HG02610 (cell line): ENCODE results near the gene TGFA.

Source experiments
- ATAC-seq: cut with Tn5 transposase; IDR thresholded peaks from one replicate; pipeline ENCODE4 v1.9.1; 2021; ENCODE audit warnings: mild to moderate bottlenecking, moderate library complexity; ENCODE audit not compliant: unreplicated experiment

TGFA gene

DNA sequence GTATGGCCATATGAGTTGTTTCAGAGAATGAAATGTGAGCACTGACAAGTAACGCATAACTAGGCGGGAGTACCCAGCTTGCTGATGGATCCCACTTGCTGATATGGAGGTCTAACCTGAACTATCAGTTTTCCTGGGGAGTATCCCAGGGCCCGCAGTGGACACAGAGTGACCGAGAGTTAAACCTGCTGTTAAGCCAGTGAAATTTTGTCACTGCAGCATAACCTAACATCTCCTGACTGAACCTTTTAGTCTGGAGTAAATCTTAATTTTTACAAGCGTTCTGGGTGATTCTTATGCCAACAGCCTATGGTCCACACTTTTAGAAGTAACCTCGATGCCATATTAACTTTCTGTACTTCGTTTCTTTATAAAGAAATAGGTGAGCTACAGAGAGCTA, 54.4 kb downstream of the TGFA start:
- no peak for ATAC-seq

DNA sequence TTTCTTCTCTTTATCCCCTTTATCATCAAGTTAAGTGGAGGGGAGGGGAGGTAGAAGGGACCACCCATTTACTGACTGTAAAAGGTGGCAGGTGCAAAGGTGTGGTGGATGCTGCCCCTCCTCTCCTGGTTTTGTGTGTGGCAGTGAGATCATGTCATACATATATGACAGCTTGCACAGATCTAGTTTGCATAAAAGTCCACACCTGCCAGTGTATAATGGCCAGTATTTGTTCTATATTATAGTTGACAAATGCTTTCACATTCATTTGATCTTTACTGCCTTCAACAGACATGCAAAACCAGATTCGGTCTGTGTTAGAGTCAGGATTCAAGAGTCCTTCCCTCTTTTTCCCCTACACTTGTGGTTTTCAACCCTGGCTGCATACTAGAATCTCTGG, 55.1 kb downstream of the TGFA start:
- no peak for ATAC-seq

DNA sequence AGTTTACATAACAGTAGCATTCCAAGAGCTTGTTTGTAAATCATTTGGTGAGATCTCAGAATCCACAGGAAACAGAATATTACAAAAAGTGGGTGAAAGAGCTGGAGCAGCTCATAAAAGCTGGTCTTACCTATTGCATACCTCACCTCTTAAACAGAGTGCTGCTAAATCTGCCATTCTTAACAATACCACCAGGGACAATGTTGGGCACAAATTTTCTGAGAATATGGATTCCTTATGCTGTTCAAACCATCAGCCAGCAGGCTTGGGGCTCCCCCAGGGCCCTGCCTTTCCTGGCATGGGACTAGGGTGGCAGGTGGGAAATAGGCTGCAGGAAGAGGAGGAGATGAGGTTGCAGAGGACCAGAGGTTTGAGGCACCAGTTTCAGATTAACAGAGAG, 55.6 kb downstream of the TGFA start:
- no peak for ATAC-seq

DNA sequence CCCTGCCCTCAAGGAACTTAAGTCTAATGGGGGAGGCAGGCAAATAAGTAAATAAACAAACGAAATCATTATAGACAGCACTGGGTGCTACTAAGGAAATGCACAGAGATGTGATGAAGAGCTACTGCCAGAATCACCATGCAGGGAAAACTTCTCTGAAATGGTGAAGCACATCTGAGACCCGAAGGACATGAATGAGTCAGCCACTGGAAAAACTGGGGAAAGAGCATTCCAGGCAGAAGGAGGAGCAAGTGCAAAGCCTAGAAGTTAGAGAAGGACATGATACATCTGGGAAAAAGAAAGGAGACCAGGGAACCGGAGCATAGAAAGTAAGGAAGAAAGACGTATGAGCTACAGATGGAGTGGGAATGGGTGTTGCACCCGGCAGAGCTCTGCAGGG, 56.8 kb downstream of the TGFA start:
- ATAC-seq, result no peak

DNA sequence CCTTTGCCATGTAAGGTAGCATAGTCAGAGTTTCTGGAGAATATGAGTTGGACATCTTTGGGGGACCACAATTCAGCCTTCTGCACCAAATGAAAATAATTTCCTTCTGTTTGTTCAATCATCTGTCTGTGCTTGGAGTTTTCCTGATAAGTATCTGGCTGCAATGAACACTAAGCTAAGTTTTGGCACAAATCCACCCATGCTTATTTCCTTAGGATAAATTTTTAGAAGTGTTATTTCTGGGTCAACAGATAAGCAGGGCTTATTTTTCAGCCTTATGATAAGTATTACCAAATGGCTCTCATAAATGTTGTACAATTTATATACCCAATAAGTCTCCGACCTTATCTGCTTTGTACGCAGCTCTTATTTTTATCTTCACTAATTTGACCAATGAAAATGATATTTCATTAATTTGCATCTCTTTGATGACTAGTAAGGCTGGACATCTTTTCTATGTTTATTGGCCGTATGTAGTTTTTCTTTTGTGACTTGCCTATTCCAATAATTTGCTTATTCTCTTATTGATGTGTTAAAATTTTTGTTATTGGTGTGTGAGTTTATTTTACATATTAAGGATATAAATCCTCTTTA, 59.2 kb downstream of the TGFA start:
- ATAC-seq, result no peak

DNA sequence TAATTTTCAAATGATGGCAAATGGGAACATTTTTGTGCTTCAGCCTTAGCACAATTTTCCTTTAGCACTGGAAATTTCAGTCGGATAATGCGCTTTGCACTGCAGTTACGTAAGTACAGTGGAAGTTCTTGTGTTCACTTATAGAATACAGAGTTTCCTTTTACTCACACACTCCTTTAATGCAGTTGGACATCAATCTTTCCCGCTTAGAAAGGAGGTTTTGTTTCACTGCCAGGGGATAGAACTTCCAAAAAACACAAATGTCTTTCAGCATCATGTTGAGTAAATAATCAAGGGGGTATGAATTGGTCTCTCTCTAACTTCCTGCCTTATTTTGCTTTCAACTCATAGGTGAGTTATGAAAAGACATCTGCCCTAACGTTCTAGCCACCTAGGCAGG, 63.2 kb downstream of the TGFA start:
- no peak for ATAC-seq

DNA sequence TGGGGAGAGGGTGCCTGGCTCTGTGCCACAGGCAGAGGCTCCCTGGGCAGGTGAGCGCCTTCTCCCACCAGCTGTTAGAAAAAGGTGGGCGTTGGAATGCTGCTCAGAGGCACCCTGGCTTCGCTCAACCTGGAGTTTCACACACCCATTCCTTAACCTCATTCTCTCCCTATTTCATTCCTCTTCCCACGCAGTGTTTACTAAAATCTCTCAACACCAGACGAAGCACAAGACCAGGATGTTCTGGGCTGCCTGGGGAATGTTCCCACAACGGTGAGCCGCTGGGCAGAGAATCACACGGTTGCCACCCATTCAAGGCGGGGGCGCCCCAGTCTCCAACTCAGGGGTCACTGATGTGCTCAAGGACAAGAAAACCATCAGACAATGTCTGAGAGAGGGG, 64.5 kb downstream of the TGFA start:
- ATAC-seq, result no peak

DNA sequence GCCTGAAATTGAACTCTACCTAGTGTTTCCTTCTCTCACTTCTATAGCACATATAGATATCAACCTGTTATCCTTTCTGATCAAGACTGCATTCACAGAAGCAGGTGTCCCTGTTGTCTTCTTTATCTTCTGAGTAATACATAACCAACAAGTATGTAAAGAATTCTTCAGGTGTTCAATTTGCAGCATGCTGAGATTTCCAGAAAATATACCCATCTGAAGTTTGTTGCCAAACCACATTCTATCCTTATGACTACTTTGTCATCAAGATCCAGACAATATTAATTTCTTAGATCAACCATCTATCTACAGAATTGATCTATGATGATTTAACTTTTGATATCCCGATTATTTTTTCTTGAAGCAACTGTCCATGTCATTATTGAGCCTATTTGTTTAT, 69.5 kb downstream of the TGFA start:
- ATAC-seq, result no peak

DNA sequence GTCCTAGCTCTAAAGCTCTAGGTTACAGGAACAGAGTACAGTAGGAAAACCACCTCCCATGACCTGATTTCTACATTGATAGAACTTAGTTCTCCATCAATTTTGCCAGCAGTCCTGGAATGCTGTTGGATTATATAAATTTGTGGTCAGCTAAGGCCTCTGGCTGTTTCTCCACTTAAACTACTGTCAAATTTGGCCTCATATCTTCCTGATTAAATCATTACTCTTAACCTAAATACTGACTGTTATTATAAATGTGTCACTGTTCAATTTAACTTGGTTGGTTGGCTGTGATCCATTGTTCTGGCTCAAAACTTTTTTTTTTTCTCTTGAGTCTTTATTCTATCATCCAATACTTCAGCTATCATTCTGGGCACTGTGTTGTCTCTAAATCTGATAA, 71.2 kb downstream of the TGFA start:
- ATAC-seq, result no peak

DNA sequence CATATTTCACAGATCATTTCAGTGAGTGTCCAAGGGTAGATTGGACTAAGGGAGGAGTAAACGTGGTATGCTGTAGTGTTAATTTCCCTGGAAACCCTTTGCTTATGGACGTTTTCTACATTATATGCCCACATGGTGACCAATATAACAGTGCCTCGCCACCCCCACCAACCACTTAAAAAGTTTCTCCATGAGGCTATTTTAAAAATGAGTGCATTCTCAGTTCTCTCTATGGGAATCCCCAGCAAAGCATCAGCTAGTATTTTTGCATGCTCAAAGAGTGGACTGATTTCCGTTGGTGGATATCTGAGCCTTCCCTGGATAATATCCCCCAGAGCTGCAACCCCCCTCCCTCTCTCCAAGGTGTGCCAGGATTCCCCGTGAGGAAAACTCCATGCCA, 73.2 kb downstream of the TGFA start:
- ATAC-seq, result no peak

DNA sequence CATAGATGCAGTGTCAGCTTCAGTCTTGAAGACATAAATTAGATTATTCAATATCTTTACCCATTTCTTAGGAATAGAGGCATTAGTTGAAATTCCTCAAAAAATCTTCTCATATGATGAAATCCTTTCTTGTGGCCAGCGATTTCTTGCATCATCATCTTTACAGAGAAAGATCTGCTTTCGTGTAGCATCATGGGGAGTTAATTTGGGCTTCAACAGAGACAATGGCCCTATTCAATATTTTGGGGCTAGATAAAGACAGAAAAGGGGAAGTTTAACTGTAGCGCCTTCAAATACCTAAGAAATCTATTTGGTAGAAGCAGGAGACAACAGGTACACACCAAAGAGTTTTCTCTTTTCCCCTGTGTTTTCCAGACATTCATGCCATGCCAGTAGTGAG, 73.8 kb downstream of the TGFA start:
- no peak for ATAC-seq

DNA sequence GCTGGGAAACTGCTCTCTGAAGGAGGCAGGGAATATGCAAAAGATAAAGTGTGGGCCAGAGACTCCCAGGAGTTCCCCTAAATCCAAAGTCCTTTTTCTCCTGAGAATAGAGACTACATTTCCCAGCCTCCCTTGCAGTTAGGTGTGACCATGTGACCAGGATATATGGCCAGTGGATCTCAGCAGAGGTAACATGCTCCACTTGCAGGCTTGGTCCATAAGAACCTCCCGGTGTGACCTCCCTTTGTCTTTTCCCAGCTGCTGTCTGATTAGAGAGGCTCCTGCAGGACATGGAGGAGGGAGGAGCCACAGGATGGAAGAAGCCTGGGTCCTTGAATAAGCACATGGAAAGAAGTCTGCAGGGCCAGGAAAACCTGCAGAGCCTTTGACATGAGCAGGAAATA, 76.2 kb downstream of the TGFA start:
- ATAC-seq, result no peak

DNA sequence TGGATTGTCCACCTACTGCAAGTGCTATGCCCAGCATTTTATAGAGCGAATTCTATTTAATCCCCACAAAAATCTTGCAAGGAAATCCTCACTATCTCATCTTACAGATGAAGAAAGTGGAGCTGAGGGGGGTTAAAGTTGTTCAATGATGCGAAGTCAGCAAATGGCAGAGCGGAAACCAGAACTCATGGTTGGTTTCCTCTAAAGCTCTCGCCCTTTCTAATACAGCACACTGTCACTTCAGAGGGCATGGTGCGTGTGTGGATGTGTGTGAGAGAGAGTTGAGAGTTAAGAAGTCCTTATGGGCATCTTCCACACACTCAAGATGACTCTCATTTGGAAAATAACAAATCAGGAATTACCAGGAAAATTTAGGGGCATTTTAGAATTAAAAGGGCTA, 78.4 kb downstream of the TGFA start:
- no peak for ATAC-seq

DNA sequence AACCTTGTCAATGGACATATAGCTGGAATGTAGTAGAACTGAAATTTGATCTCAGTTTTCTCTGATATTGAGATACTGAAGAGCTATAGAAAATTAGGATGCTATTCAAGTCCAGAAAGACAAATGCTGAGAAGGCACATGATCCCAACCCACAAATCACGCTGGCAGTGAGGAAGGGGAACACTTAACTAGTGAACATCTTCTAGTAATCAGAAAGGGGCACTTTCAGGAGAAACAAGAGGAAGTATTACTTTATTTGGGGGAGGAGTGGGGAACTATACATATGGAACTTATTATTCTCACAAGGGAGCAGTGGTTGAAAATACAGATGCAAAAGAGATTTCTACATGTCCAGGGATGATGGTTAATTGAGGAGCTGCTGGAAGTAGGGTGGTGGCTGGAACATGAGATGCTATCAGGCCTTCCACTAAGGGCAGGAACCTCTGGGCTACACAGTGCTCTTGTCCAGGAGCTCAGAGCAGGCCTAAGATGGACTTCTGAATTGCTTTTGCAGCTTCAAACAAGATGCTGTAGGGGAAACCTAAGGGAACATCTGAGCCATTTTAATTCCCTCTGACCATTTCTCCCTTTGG, 79.3 kb downstream of the TGFA start:
- ATAC-seq, result no peak

DNA sequence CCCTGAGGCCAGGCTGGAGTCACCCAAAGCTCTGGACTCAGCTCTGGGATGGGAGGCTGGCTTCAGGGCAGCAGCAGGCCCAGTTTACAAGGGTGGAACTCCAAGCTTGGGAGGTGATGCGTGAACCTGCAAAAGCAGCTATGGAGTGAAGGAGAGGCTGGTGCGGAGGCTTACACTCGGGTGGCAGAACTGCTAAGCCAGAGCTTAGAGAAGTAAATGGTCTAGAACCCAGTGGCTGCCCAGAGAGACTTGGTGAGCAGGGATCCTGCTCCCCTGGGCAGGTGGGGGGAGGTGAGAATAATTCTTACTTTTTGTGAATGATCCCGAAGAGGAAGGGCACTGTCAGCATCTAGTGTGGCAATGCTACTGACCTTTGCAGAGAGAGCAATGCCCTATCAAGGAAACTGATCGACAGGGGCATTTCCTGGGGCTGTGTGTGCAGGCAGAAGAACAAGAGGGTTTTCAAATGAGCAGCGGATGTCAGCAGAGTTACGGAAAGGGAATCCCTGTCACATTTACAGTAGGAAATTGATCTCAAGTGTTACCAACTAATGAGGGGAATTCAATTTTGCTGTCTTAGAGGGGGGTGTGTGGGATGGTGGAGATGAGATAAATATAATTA, 80.4 kb downstream of the TGFA start:
- no peak for ATAC-seq

DNA sequence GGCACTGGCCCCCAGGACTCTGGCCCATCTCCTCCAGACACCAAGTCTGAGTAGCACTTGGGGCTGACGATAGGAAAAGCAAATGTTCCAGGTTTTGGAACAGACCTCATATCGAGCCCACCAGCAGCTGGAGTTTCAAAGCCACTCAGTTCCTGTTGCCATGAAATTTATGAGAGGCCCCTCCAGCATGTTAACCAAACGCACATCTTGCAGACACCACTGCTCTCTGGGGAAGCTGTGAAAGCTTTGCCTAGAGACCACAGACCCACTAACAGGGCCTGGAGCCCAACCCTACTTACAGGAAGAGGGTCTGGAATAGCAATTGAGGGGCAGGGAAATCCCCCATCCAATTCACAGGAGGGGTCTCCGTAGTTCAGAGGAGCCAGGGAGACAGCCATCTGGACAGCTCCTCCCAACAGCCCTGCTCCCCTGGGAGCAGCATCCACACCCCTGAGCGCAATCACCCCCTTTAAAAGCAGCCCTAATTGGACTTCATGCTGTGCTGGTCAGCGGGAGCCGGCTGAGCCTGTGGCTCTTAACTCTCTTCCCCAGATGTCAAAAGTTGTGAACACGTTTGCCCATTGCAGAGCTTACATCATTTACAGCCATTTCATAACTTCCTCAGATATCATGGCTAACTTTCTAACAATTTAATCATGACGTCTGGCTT, 81.3 kb downstream of the TGFA start:
- ATAC-seq, result no peak

DNA sequence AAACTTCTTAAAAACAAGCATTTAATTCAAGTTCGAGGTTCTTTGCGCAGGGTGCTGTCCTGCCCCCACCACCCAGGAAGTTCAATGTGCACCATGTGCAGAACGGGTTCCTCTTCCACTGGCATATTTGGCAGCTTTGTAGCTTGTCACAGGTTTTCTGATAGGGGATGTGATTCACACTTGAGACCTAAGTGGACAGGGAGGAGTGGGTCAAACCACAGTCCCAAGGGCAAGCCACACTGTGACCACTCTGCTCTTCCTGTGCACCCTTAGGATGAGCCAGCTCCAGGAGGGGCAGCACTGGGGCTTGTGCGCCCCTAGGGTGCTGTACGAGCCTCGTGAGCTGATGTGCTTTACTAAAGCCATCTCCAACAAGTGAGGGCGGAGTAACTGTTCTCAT, 82.5 kb downstream of the TGFA start:
- ATAC-seq, result no peak

DNA sequence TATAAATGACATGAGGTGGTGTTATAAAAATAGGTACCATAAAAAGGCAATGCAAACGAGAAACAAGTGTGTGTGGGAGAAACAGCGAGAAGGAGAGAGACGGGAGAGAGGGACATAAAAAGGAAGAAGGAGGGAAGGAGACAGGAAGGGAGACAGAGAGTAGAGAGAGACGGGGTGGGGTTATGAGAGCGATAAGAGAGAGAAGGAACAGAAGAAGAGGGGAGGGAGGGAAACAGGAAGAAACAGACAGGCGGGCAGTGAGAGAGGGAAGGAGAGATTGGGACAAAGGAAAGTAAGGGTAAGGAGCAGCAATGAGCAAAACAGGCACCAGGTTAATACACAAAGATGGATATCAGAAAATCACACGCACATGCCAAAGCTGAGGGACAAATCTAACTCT, 83.7 kb downstream of the TGFA start:
- no peak for ATAC-seq

DNA sequence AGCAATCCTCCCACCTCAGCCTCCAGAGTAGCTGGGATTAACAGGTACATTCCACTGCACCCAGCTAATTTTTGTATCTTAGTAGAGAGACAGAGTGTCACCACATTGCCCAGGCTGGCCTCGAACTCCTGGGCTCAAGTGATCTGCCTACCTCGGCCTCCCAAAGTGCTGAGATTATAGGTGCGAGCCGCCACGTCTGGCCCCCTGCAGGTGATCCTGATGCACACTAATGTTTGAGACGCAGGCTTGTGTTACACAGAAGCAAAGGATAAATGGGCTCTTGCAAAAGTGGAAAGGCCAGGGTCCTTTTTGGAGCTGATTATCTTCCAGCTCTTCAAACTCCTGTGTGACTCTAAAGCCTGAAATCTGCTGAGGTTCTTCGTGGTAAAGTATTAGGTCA, 84.2 kb downstream of the TGFA start:
- no peak for ATAC-seq

DNA sequence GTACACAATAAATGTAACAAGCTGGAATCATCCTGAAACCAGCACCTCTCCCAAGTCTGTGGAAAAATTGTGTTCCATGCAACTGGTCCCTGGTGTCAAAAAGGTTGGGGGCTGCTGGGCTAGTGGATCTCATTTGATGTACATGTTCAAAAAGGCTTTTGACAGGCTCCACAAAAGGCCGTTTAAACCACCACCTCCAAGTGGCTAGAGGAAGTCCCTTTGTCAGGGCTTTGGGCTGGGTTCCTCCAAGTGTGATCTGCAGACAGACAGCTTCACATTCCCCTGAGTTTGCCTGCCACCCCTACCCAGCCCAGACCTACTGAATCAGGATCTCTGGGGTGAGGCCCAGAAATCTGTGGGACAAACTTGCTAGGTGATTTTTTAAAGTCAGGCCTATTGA, 84.7 kb downstream of the TGFA start:
- no peak for ATAC-seq

DNA sequence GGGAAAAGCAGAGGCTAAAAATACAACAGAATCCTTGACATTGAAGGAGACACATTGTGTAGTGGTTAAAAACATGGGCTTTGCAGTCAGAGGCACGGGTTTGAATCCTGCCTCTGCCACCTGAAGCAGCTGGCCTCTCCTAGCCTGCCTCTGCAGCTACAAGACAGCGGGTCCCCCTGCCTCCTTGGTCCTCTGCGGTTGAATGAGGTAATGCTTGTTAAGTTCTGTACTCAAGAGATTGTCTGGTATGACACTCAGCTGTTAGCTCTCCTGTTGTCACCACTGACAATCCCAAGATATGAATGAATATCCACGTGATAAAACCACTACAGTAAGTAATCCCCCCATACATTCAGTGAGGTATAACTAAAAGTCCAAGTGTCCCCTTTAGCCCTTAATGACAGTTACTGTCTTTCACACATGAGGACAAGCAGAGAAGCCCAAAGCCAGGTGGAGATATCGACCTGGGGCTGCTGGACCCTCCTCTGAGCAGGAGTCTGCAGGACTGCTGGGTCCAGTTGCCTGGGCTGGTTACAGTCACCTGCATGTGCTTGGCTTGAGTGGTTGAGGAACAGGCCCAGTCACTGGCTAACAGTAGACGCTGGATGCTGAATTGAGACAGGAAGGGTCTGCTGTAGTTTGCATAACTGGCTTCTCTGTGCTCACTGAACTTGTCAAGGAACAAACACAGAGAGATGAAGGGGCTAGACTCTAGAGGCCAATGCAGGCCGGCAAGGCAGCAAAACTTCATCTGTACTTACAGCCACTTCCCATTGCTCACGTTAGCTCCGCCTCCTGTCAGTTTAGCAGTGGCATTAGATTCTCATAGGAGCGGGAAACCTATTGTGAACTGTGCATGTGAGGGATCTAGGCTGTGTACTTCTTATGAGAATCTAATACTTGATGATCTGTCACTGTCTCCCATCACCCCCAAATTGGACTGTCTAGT, 85.5 kb downstream of the TGFA start:
- no peak for ATAC-seq
